T follicular helper cell (primary cell): Measurements from ENCODE around the gene CISD3.
A peak's percentile ranks its signal among the peaks of the same experiment; 100 is the strongest.

Experiments used
- DNase-seq: peaks from one replicate; pipeline ENCODE4 v3.0.0-alpha.2; 2020; ENCODE audit warnings: low read depth

The CISD3 gene

GRCh38 chr17:38745545-38745944 is 15.4 kb downstream of the CISD3 start:
- DNase-seq = no peak

- DNase-seq = no peak
Observed at GRCh38 chr17:38746004-38746848, 16.1 kb downstream of the CISD3 start.

- no peak for DNase-seq
Observed at GRCh38 chr17:38746849-38747462, 16.8 kb downstream of the CISD3 start.

- DNase-seq = no peak
Observed at GRCh38 chr17:38747463-38748148, 17.5 kb downstream of the CISD3 start.

- DNase-seq = no peak
Observed at GRCh38 chr17:38748149-38748891, 18.2 kb downstream of the CISD3 start, which contains the start of gene PCGF2. Gene PCGF2 (minus strand): TSS chr17:38748336. CDS start chr17:38740402, 7,934 bp downstream.

GRCh38 chr17:38748892-38749222 is 18.7 kb downstream of the CISD3 start:
- no peak for DNase-seq

GRCh38 chr17:38749223-38750043 is 19.3 kb downstream of the CISD3 start:
- DNase-seq = no peak

- no peak for DNase-seq
Observed at GRCh38 chr17:38750044-38750311, 19.8 kb downstream of the CISD3 start.

- DNase-seq = no peak
Observed at GRCh38 chr17:38750312-38751121, 20.4 kb downstream of the CISD3 start.

GRCh38 chr17:38751144-38751807 is 21.1 kb downstream of the CISD3 start:
- no peak for DNase-seq

- peak; percentile 58 for DNase-seq
Observed at GRCh38 chr17:38751808-38752307, 21.7 kb downstream of the CISD3 start.

- DNase-seq = peak; percentile 94
Observed at GRCh38 chr17:38752308-38753070, 22.3 kb downstream of the CISD3 start, which contains the start of gene PSMB3. Gene PSMB3 (plus strand): TSS chr17:38752741. CDS start chr17:38752827, 86 bp downstream.

GRCh38 chr17:38753071-38753506 is 22.9 kb downstream of the CISD3 start:
- no peak for DNase-seq

- DNase-seq = no peak
Observed at GRCh38 chr17:38761612-38762011, 31.5 kb downstream of the CISD3 start.

GRCh38 chr17:38762231-38762630 is 32.1 kb downstream of the CISD3 start:
- DNase-seq = no peak

- DNase-seq = no peak
Observed at GRCh38 chr17:38766341-38766740, 36.2 kb downstream of the CISD3 start.

GRCh38 chr17:38768417-38768816 is 38.3 kb downstream of the CISD3 start:
- DNase-seq = no peak

GRCh38 chr17:38773258-38773657 is 43.1 kb downstream of the CISD3 start:
- DNase-seq = no peak
